Skeletal muscle tissue (tissue), 4 donors: ENCODE results near the gene CTTN. TPM values are rescaled to one million over a fixed set of nuclear protein-coding genes. Genes with fewer than 3 reads are reported as not detected.
"Not testable (repeated sequence)": the region's sequence is repeated elsewhere in the genome, so short reads cannot be mapped to it uniquely, and the experiment has no call there.

Source experiments
- H3K27ac ChIP-seq: one replicate; pipeline ENCODE4 v1.7.0; 2013; ENCODE audit warnings: mild to moderate bottlenecking, low read depth, low read length, inconsistent platforms
- H3K27me3 ChIP-seq, 3 donors: one replicate each; pipeline ENCODE4 v1.7.0; 2013; ENCODE audit warnings: low read length in 3 of 3; ENCODE audit not compliant: control insufficient read depth in 3 of 3, insufficient read depth in 3 of 3
- H3K36me3 ChIP-seq, 3 donors: one replicate each; pipeline ENCODE4 v1.7.0; 2013; ENCODE audit warnings: low read length in 3 of 3; ENCODE audit not compliant: control insufficient read depth in 3 of 3, insufficient read depth in 3 of 3
- H3K4me1 ChIP-seq, 3 donors: one replicate each; pipeline ENCODE4 v1.7.0; 2013; ENCODE audit warnings: low read length in 3 of 3, mild to moderate bottlenecking in 3 of 3; ENCODE audit not compliant: control insufficient read depth in 3 of 3, insufficient read depth in 3 of 3
- H3K4me3 ChIP-seq, 3 donors: one replicate each; pipeline ENCODE4 v1.7.0; 2013; ENCODE audit warnings: low read length in 3 of 3
- H3K9ac ChIP-seq, 3 donors: one replicate each; pipeline ENCODE4 v1.7.0; 2013; ENCODE audit warnings: low read length in 3 of 3, mild to moderate bottlenecking in 3 of 3, moderate library complexity in 2 of 3, low read depth in 1 of 3
- H3K9me3 ChIP-seq, 3 donors: one replicate each; pipeline ENCODE4 v1.7.0; 2013; ENCODE audit warnings: low read length in 3 of 3; ENCODE audit not compliant: control insufficient read depth in 3 of 3
- total RNA-seq: library from RNA; depleted of rRNA; stranded (reverse); fragments of >200 nt; gene quantifications from one replicate; pipeline ENCODE4 v1.2.3, GENCODE V29; 2014
- donor health status: Osteomylitis.

Gene CTTN
- total RNA-seq, 1 donor from 2014 or later, result 71.5 TPM

GRCh38 chr11:70407121-70407520, 8.8 kb downstream of the CTTN start:
- Histone ChIP-seq H3K36me3 (peaks cover 51 to 53% (median 53%) of the 10 kb centered on the region in 3 donors), H3K9ac (no peak overlapping the region), H3K9me3 (no peaks in the 10 kb centered on the region), H3K4me3 (no peak overlapping the region), H3K4me1 (peaks cover 0 to 7% (median 2%) of the 10 kb centered on the region in 3 donors), H3K27ac (no peak overlapping the region), H3K27me3 (no peaks in the 10 kb centered on the region)

GRCh38 chr11:70407814-70408213, 9.5 kb downstream of the CTTN start:
- Histone ChIP-seq H3K27ac (no peak overlapping the region), H3K4me1 (peaks cover 0 to 2% (median 1%) of the 10 kb centered on the region in 3 donors), H3K9ac (no peak overlapping the region), H3K27me3 (no peaks in the 10 kb centered on the region), H3K36me3 (peaks cover 55 to 60% (median 59%) of the 10 kb centered on the region in 3 donors), H3K4me3 (no peak overlapping the region), H3K9me3 (no peaks in the 10 kb centered on the region)

- not testable (repeated sequence) for H3K27me3 ChIP-seq
These were observed 10.0 kb downstream of the CTTN start for GRCh38 chr11:70408326-70408725.

GRCh38 chr11:70409437-70409836, 11.1 kb downstream of the CTTN start:
- H3K9me3 ChIP-seq, result no peaks in the 10 kb centered on the region
- H3K36me3 ChIP-seq, result peaks cover 68 to 73% (median 68%) of the 10 kb centered on the region in 3 donors
- H3K27me3 ChIP-seq, result no peaks in the 10 kb centered on the region
- H3K27ac ChIP-seq, result no peak overlapping the region
- H3K9ac ChIP-seq, result no peak overlapping the region
- no peaks in the 10 kb centered on the region for H3K4me1 ChIP-seq
- no peak overlapping the region for H3K4me3 ChIP-seq

More at GRCh38 chr11:70408326-70408725, 10.0 kb downstream of the CTTN start:
- H3K9me3 ChIP-seq, H3K4me3 ChIP-seq, H3K27ac ChIP-seq, H3K9ac ChIP-seq, H3K4me1 ChIP-seq: not testable (repeated sequence)
- peaks cover 60 to 65% (median 64%) of the 10 kb centered on the region in 3 donors for H3K36me3 ChIP-seq

GRCh38 chr11:70409871-70410270, 11.5 kb downstream of the CTTN start:
- no peak overlapping the region for H3K9ac ChIP-seq
- H3K4me1 ChIP-seq, result peaks cover 0 to 2% (median 0%) of the 10 kb centered on the region in 3 donors
- H3K9me3 ChIP-seq, result no peaks in the 10 kb centered on the region
- H3K36me3 ChIP-seq, result peaks cover 72 to 77% (median 72%) of the 10 kb centered on the region in 3 donors
- no peak overlapping the region for H3K4me3 ChIP-seq
- H3K27ac ChIP-seq, result no peak overlapping the region
- no peaks in the 10 kb centered on the region for H3K27me3 ChIP-seq

GRCh38 chr11:70410276-70411205, 12.2 kb downstream of the CTTN start:
- H3K4me3 ChIP-seq, result no peak overlapping the region
- H3K36me3 ChIP-seq, result peaks cover 72 to 84% (median 79%) of the 10 kb centered on the region in 3 donors
- H3K9ac ChIP-seq, result no peak overlapping the region
- H3K27ac ChIP-seq, result no peak overlapping the region
- no peaks in the 10 kb centered on the region for H3K9me3 ChIP-seq
- peaks cover 0 to 9% (median 0%) of the 10 kb centered on the region in 3 donors for H3K4me1 ChIP-seq
- no peaks in the 10 kb centered on the region for H3K27me3 ChIP-seq

GRCh38 chr11:70411713-70412452, 13.6 kb downstream of the CTTN start:
- Histone ChIP-seq H3K9ac (no peak overlapping the region), H3K36me3 (peaks cover 75 to 87% (median 80%) of the 10 kb centered on the region in 3 donors), H3K4me3 (no peak overlapping the region), H3K4me1 (peaks cover 0 to 9% (median 0%) of the 10 kb centered on the region in 3 donors), H3K9me3 (no peaks in the 10 kb centered on the region), H3K27me3 (no peaks in the 10 kb centered on the region), H3K27ac (no peak overlapping the region)

GRCh38 chr11:70413151-70413550, 14.8 kb downstream of the CTTN start:
- Histone ChIP-seq H3K36me3 (peaks cover 76 to 83% (median 77%) of the 10 kb centered on the region in 3 donors), H3K4me3 (no peak overlapping the region), H3K27ac (no peak overlapping the region), H3K9me3 (no peaks in the 10 kb centered on the region), H3K4me1 (peaks cover 0 to 9% (median 0%) of the 10 kb centered on the region in 3 donors), H3K9ac (no peak overlapping the region), H3K27me3 (no peaks in the 10 kb centered on the region)

GRCh38 chr11:70414341-70415100, 16.2 kb downstream of the CTTN start:
- no peak overlapping the region for H3K4me3 ChIP-seq
- peaks cover 0 to 9% (median 0%) of the 10 kb centered on the region in 3 donors for H3K4me1 ChIP-seq
- peaks cover 71 to 77% (median 75%) of the 10 kb centered on the region in 3 donors for H3K36me3 ChIP-seq
- no peak overlapping the region for H3K27ac ChIP-seq
- H3K27me3 ChIP-seq, result no peaks in the 10 kb centered on the region
- peak overlapping the region in 1 of 3 donors; percentile 16 for H3K9ac ChIP-seq
- H3K9me3 ChIP-seq, result no peaks in the 10 kb centered on the region
